WTC11 (cell line): ENCODE results near the gene BIRC3. TPM values are rescaled to one million over a fixed set of nuclear protein-coding genes. Genes with fewer than 3 reads are reported as not detected.

Experiments
- ATAC-seq: fragments of 200-7000 bp; cut with Tn5 transposase; 2 replicates; pipeline ENCODE4 v1.10.0; 2021; ENCODE audit warnings: mild to moderate bottlenecking, moderate library complexity
- CTCF ChIA-PET: fragments of 300-600 bp; sonication (Branson Sonifier 250); formaldehyde crosslinking; loops from one replicate; lab custom pipeline; 2021; ENCODE audit warnings: antibody characterized with exemption; lab: Charles Lee
- POLR2A ChIA-PET: fragments of 350-600 bp; sonication (Branson Sonifier 250); formaldehyde crosslinking; loops from one replicate; lab custom pipeline; 2021; ENCODE audit warnings: antibody characterized with exemption; lab: Charles Lee
- DNase-seq: peaks from one replicate; pipeline ENCODE4 v3.0.0; 2021; ENCODE audit warnings: low spot score
- H3K27ac Mint-ChIP-seq: 2 replicates; pipeline ENCODE4 v1.8.0; 2021; ENCODE audit warnings: mixed read lengths
- H3K27me3 Mint-ChIP-seq: 2 replicates; pipeline ENCODE4 v1.8.0; 2021; ENCODE audit warnings: low read depth, mild to moderate bottlenecking, moderate library complexity, mixed read lengths
- H3K36me3 Mint-ChIP-seq: 2 replicates; pipeline ENCODE4 v1.8.0; 2021; ENCODE audit warnings: mixed read lengths
- H3K4me1 Mint-ChIP-seq: 2 replicates; pipeline ENCODE4 v1.8.0; 2022; ENCODE audit warnings: mixed read lengths
- H3K4me3 Mint-ChIP-seq: 2 replicates; pipeline ENCODE4 v1.8.0; 2021; ENCODE audit warnings: mild to moderate bottlenecking, moderate library complexity, mixed read lengths
- H3K9me3 Mint-ChIP-seq: 2 replicates; pipeline ENCODE4 v1.8.0; 2021; ENCODE audit warnings: mixed read lengths
- CBFB ChIP-seq: sonication (generic); formaldehyde crosslinking; IDR thresholded peaks from 2 replicates; pipeline ENCODE4 v1.8.1; 2022; ENCODE audit warnings: mild to moderate bottlenecking, low read depth, missing genetic modification reagents
- CREM ChIP-seq: sonication (generic); formaldehyde crosslinking; IDR thresholded peaks from 2 replicates; pipeline ENCODE4 v1.8.1; 2022; ENCODE audit warnings: mild to moderate bottlenecking, missing genetic modification reagents, moderate library complexity
- CTCF ChIP-seq: fragments of 200-600 bp; IDR thresholded peaks from 2 replicates; pipeline ENCODE4 v1.8.0; 2022; ENCODE audit warnings: antibody characterized with exemption
- ESRRA ChIP-seq: sonication (generic); formaldehyde crosslinking; IDR thresholded peaks from 2 replicates; pipeline ENCODE4 v1.8.1; 2022; ENCODE audit warnings: mild to moderate bottlenecking, missing genetic modification reagents, borderline replicate concordance
- ETV6 ChIP-seq: sonication (generic); formaldehyde crosslinking; IDR thresholded peaks from 2 replicates; pipeline ENCODE4 v1.8.1; 2022; ENCODE audit warnings: mild to moderate bottlenecking, missing genetic modification reagents
- FOXJ3 ChIP-seq: sonication (generic); formaldehyde crosslinking; IDR thresholded peaks from 2 replicates; pipeline ENCODE4 v1.9.0; 2021; ENCODE audit warnings: missing genetic modification reagents, mild to moderate bottlenecking, borderline replicate concordance
- JAZF1 ChIP-seq: fragments of 250-450 bp; sonication (Bioruptor Pico); IDR thresholded peaks from 2 replicates; pipeline ENCODE4 v1.9.0; 2021; ENCODE audit warnings: moderate library complexity, mild to moderate bottlenecking, inconsistent platforms
- KAT7 ChIP-seq: sonication (generic); formaldehyde crosslinking; IDR thresholded peaks from 2 replicates; pipeline ENCODE4 v1.8.1; 2023; ENCODE audit warnings: missing genetic modification reagents, mild to moderate bottlenecking, borderline replicate concordance
- MXD4 ChIP-seq: fragments of 250-450 bp; sonication (Bioruptor Pico); IDR thresholded peaks from 2 replicates; pipeline ENCODE4 v1.8.0; 2021; ENCODE audit warnings: mild to moderate bottlenecking, moderate library complexity, borderline replicate concordance
- MYBL2 ChIP-seq: sonication (generic); formaldehyde crosslinking; IDR thresholded peaks from 2 replicates; pipeline ENCODE4 v1.8.1; 2023; ENCODE audit warnings: mild to moderate bottlenecking, moderate library complexity, missing genetic modification reagents
- NR1H2 ChIP-seq: sonication (generic); formaldehyde crosslinking; IDR thresholded peaks from 2 replicates; pipeline ENCODE4 v1.9.0; 2021; ENCODE audit warnings: mild to moderate bottlenecking, moderate library complexity, missing genetic modification reagents
- NR3C1 ChIP-seq: sonication (generic); formaldehyde crosslinking; conservative IDR thresholded peaks from 2 replicates; pipeline ENCODE4 v1.8.1; 2023; ENCODE audit warnings: low read depth, mild to moderate bottlenecking, missing genetic modification reagents
- SMAD3 ChIP-seq: sonication (generic); formaldehyde crosslinking; IDR thresholded peaks from 2 replicates; pipeline ENCODE4 v1.8.0; 2022; ENCODE audit warnings: missing genetic modification reagents, mild to moderate bottlenecking, borderline replicate concordance
- SP1 ChIP-seq: sonication (generic); formaldehyde crosslinking; conservative IDR thresholded peaks from 2 replicates; pipeline ENCODE4 v1.8.1; 2022; ENCODE audit warnings: missing genetic modification reagents
- TCF7 ChIP-seq: sonication (generic); formaldehyde crosslinking; IDR thresholded peaks from 2 replicates; pipeline ENCODE4 v1.8.0; 2022; ENCODE audit warnings: mild to moderate bottlenecking, low read depth, missing genetic modification reagents, moderate library complexity
- TEAD4 ChIP-seq: sonication (generic); formaldehyde crosslinking; IDR thresholded peaks from 2 replicates; pipeline ENCODE4 v1.8.0; 2022; ENCODE audit warnings: mild to moderate bottlenecking, missing genetic modification reagents
- TP53 ChIP-seq: sonication (generic); formaldehyde crosslinking; IDR thresholded peaks from 2 replicates; pipeline ENCODE4 v1.8.1; 2023; ENCODE audit warnings: mild to moderate bottlenecking, missing genetic modification reagents
- ZNF263 ChIP-seq: sonication (generic); formaldehyde crosslinking; IDR thresholded peaks from 2 replicates; pipeline ENCODE4 v1.8.1; 2022; ENCODE audit warnings: low read depth, mild to moderate bottlenecking, moderate library complexity, missing genetic modification reagents
- ZNF416 ChIP-seq: fragments of 250-450 bp; sonication (Bioruptor Pico); IDR thresholded peaks from 2 replicates; pipeline ENCODE4 v1.9.0; 2021; ENCODE audit warnings: mild to moderate bottlenecking, inconsistent platforms
- ZNF423 ChIP-seq: fragments of 250-450 bp; sonication (Bioruptor Pico); IDR thresholded peaks from 2 replicates; pipeline ENCODE4 v2.1.2; 2022; ENCODE audit warnings: mild to moderate bottlenecking, moderate library complexity
- ZNF425 ChIP-seq: fragments of 250-450 bp; sonication (Bioruptor Pico); conservative IDR thresholded peaks from 2 replicates; pipeline ENCODE4 v1.9.0; 2021; ENCODE audit warnings: mild to moderate bottlenecking
- ZNF532 ChIP-seq: fragments of 250-450 bp; sonication (Bioruptor Pico); IDR thresholded peaks from 2 replicates; pipeline ENCODE4 v1.9.0; 2021; ENCODE audit warnings: mild to moderate bottlenecking, borderline replicate concordance
- total RNA-seq: library from RNA; stranded (reverse); gene quantifications from 3 replicates; pipeline ENCODE4 v1.2.3, GENCODE V29; 2021

Gene BIRC3
- total RNA-seq, 1 experiment from 2014 or later: 0.33 TPM

DNA sequence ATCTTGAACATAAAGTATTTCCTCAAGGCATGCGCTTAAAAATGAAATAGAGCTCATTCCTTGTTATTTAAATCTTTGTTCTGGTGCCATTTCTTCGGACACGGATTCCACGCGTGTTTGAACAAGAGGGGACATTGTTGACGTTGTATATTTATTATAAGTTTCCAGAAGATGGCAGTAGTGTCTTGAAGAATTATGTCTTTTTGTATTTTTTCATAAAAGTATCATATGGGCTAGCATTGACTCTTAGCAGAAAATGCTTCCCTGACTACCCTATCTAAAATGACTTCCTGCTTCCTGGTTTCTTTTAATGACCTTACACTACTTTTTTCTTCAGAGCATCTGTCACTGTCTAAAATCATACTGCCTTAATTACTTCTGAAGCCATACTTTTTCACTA lies 50.1 kb downstream of the BIRC3 start:
- Mint-ChIP-seq H3K27me3 (no peaks in the 10 kb centered on the region), H3K27ac (no peak overlapping the region), H3K9me3 (no peaks in the 10 kb centered on the region; the same call in 1 of the 2 replicates), H3K36me3 (peaks cover 55% of the 10 kb centered on the region), H3K4me1 (no peaks in the 10 kb centered on the region), H3K4me3 (no peak overlapping the region)
- DNase-seq (no peak), ATAC-seq (no peak)
- CTCF ChIA-PET: interaction anchor here (0.9 to 3.2 kb wide), 4 partner anchors 24 to 299 kb away, joined by 3 to 8 read pairs (median 4); no protein-coding TSS in a partner anchor
- TF ChIP-seq FOXJ3 (no peak), ZNF425 (CRISPR knock-in tag) (no peak), TCF7 (no peak), KAT7 (CRISPR knock-in tag) (no peak), MXD4 (CRISPR knock-in tag) (no peak), NR3C1 (CRISPR knock-in tag) (no peak), CREM (CRISPR knock-in tag) (no peak), ETV6 (CRISPR knock-in tag) (no peak), SMAD3 (no peak), MYBL2 (no peak), ZNF532 (CRISPR knock-in tag) (no peak), SP1 (CRISPR knock-in tag) (no peak), ESRRA (no peak), CBFB (no peak), ZNF416 (CRISPR knock-in tag) (no peak), CTCF (no peak)
- POLR2A ChIA-PET: no interaction called here

- POLR2A ChIA-PET: no interaction called here
- Mint-ChIP-seq H3K4me3 (no peak overlapping the region), H3K4me1 (no peaks in the 10 kb centered on the region), H3K27ac (no peak overlapping the region), H3K36me3 (peaks cover 50% of the 10 kb centered on the region), H3K27me3 (no peaks in the 10 kb centered on the region), H3K9me3 (no peaks in the 10 kb centered on the region; the same call in 1 of the 2 replicates)
- no peak for DNase-seq
- no peak for ATAC-seq
- CTCF ChIA-PET: interaction anchor here (3.2 kb wide), 1 partner anchor 26 kb away, joined by 8 read pairs; no protein-coding TSS in a partner anchor
- TF ChIP-seq TP53 (CRISPR knock-in tag) (no peak), TEAD4 (CRISPR knock-in tag) (no peak), ZNF425 (CRISPR knock-in tag) (no peak), ZNF263 (CRISPR knock-in tag) (no peak), NR1H2 (CRISPR knock-in tag) (no peak), ESRRA (no peak), ZNF423 (CRISPR knock-in tag) (no peak), FOXJ3 (no peak), ZNF532 (CRISPR knock-in tag) (no peak), JAZF1 (no peak)
These were observed 51.2 kb downstream of the BIRC3 start for GRCh38 chr11:102368472-102368871.
